Motor neuron (in vitro differentiated cells): ENCODE measurements around the gene NQO2. TPM values are rescaled to one million over a fixed set of nuclear protein-coding genes. Genes with fewer than 3 reads are reported as not detected.

ENCODE experiments used
- ATAC-seq, 8 experiments: fragments of 200-7000 bp; cut with Tn5 transposase; replicated peaks in 6 of 8; 2 replicates each; pipeline ENCODE4 v1.8.0; 2021; ENCODE audit warnings: mild to moderate bottlenecking in 8 of 8, moderate library complexity in 8 of 8
- H3K27ac ChIP-seq, 2 donors: fragments of 250-450 bp; sonication (Bioruptor Pico); 2 replicates each; pipeline ENCODE4 v1.9.0; 2021; ENCODE audit warnings: antibody characterized with exemption in 2 of 2, mild to moderate bottlenecking in 2 of 2, moderate library complexity in 1 of 2
- H3K4me1 ChIP-seq, 2 donors: fragments of 250-450 bp; sonication (Bioruptor Pico); replicated peaks in 1 of 2; 2 replicates each; pipeline ENCODE4 v1.6.1; 2021; ENCODE audit warnings: antibody characterized with exemption in 2 of 2, mild to moderate bottlenecking in 2 of 2, moderate library complexity in 1 of 2
- H3K4me3 ChIP-seq, 5 donors: fragments of 250-450 bp; sonication (Bioruptor Pico); 2 replicates each; pipeline ENCODE4 v1.9.0; 2021; ENCODE audit warnings: antibody characterized with exemption in 5 of 5, mild to moderate bottlenecking in 5 of 5, moderate library complexity in 4 of 5
- WGBS, 10 experiments: fragments of 450-650 bp; shearing (Covaris generic); methylation state at CpG; one replicate each; pipeline ENCODE4 v1.0.0; 2022; 5-methylcytosine and 5-hydroxymethylcytosine counted together
- in situ Hi-C, 9 experiments: fragments of 400-800 bp; cut with MboI; loops; one replicate each; pipeline ENCODE4 v1.15.0; 2021; ENCODE audit warnings: low sequenced_read_pairs in 9 of 9, low pct_unique_long_range_greater_than_20kb in 2 of 9; ENCODE audit not compliant: unreplicated experiment in 9 of 9
- total RNA-seq, 8 experiments: library from RNA; unstranded; fragments of 300-600 nt; gene quantifications; 2 replicates each; pipeline versions ENCODE4 v1.2.3 to v1.2.4, GENCODE V29; 2022

NQO2 gene
- total RNA-seq, 8 experiments from 2014 or later: 13.8 to 35.4 (median 21.6) TPM

DNA sequence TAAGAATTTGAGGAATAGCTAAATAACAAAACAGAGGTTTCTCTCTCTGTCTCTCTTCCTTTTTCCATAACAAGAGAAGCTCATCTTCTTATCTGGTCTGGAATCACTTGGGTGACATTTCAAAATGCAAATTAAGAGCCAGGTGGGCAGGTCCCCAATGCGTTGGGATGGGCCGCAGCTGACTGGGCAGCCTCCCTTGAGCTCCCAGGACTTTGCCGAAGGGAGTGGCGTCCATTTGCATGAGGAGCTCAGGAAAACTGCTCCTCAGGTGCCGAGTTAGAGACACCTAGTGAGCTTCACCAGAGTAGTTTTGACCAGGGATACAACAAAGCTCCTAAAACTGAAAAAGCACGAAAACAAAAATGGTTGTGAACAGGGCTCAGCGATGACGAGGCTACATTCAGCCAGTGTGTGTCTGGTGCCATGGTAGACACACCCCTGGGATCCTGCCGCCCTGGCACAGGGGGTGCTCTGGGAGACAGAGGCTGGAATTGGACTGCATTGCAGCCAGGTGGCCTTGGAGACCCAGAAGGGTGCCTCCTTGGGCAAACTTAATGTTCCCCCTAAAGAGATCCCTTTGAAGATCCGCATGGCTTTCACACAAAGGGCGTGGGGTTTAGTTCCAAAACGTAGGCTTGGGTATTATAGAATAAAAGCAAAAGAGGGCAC, 14.8 kb upstream of the NQO2 start:
- no peak overlapping the region for H3K4me3 ChIP-seq
- in situ Hi-C loops: loop anchor here in 1 of 9 experiments (25.0 kb wide), 1 partner anchor 252 kb away; the partner anchor contains the start of gene TUBB2B
- H3K4me1 ChIP-seq: peaks cover 6 to 11% of the 10 kb centered on the region in 2 donors
- no peak for ATAC-seq
- H3K27ac ChIP-seq: no peak overlapping the region
- 39 to 100% (median 65%) methylated on average over 1 to 11 of the region's 12 CpGs; no CpG with 5 or more reads in 1 of the 10 experiments for WGBS, 10 experiments

DNA sequence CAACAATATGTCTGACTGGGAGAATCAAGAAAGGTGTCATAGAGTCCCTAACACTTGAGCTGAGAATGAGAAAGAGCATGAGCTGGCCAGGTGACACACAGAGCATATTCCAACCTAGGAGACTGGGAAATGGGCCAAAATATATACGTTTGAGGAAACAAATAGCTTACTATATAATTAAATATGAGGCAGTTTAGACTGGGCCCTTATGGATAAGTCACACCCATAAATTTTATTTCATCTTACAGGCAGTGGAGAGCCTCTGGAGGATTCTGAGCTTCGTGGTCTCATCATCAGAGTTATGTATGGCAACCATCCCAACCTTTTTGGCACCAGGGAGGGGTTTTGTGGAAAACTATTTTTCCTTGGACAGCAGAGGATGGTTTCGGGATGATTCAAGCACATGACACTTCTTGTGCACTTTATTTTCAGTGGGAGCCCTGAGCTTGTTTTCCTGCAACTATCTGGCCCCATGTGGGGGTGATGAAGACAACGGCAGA, 12.9 kb upstream of the NQO2 start:
- in situ Hi-C loops: loop anchor here in 1 of 9 experiments (25.0 kb wide), 1 partner anchor 251 kb away; the partner anchor contains the start of gene TUBB2B
- peaks cover 21 to 28% of the 10 kb centered on the region in 2 donors for H3K4me1 ChIP-seq
- WGBS, 10 experiments: 0 to 100% (median 80%) methylated on average over 1 to 4 of the region's 4 CpGs; no CpG with 5 or more reads in 2 of the 10 experiments
- ATAC-seq: no peak
- no peak overlapping the region for H3K4me3 ChIP-seq
- no peak overlapping the region for H3K27ac ChIP-seq

DNA sequence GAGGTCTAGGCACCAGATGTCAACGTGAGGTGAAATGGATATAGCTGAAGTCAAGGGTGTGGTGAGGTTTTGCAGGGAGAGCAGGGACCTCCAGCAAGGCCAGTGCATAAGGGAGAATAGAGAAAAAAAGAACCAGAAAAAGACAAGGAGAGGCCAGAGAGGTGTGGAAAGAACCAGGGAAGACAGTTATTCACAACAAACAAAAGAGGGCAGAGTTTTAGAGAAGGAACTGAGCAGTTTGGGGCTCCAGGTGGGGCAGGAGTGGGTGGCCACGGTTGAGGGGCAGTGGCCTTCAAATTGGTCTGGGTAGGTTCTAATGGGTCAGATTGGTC, 11.6 kb upstream of the NQO2 start:
- peak in 2 of 8 experiments; percentile 1 for ATAC-seq
- Histone ChIP-seq H3K4me1 (peaks cover 22 to 28% of the 10 kb centered on the region in 2 donors), H3K27ac (peak overlapping the region; percentile 99), H3K4me3 (peak overlapping the region; percentile 49 to 84 (median 57))
- WGBS, 10 experiments: 0 to 60% (median 13%) methylated on average over 1 to 2 of the region's 2 CpGs; no CpG with 5 or more reads in 1 of the 10 experiments
- in situ Hi-C loops: loop anchor here in 1 of 9 experiments (25.0 kb wide), 1 partner anchor 249 kb away; the partner anchor contains the start of gene TUBB2B

DNA sequence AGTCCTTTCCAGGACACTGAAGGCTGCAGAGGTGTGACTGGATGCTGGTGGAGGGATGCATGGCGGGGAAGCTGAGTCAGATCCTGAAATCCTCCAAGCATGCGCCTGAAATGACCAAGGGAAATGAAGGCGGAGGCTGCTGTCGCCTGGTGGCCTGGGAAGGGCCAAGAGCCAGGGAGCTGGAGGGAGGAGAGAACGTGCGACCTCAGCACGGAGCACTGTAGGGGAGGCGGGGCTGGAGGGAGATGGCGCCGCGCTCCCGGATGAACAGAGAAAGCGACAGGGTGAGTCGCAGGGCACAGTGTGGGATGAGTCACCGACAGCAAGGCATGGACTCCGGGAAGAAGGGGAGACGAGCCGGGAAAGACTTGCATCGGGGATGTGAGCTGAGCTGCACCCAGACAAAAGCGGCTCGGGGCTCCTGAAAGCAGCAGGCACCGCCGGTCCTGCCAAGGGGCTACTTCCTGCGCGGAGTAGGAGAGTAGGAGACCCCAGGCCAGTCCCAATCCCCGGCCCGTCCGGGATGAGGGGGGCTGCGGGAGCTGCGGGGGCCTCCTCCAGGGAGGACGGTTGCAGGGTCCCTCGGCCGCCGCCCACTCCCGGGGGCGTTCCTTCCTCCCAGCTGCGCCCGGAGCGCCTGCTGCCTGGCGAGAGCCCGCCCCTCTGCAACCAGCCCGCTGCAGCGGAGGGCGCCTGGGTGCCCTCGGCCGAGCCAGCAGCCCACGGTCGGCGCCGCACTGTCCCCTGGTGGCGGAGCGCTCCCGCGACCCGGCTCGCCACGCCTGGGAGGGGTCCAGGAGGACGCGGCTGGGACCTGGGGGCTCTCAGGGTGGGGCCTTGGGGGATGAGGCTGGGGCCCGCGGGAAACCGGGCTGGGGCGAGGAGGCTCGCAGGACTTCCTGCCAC, 11.0 kb upstream of the NQO2 start:
- WGBS, 10 experiments: 0 to 30% (median 0%) methylated on average over 1 to 8 of the region's 64 CpGs; no CpG with 5 or more reads in 2 of the 10 experiments
- ATAC-seq: peak; percentile 63 to 85 (median 82)
- Histone ChIP-seq H3K4me3 (peak overlapping the region; percentile 49 to 84 (median 57)), H3K4me1 (peaks cover 22 to 28% of the 10 kb centered on the region in 2 donors), H3K27ac (peak overlapping the region; percentile 99)
- in situ Hi-C loops: loop anchor here in 1 of 9 experiments (25.0 kb wide), 1 partner anchor 249 kb away; the partner anchor contains the start of gene TUBB2B

DNA sequence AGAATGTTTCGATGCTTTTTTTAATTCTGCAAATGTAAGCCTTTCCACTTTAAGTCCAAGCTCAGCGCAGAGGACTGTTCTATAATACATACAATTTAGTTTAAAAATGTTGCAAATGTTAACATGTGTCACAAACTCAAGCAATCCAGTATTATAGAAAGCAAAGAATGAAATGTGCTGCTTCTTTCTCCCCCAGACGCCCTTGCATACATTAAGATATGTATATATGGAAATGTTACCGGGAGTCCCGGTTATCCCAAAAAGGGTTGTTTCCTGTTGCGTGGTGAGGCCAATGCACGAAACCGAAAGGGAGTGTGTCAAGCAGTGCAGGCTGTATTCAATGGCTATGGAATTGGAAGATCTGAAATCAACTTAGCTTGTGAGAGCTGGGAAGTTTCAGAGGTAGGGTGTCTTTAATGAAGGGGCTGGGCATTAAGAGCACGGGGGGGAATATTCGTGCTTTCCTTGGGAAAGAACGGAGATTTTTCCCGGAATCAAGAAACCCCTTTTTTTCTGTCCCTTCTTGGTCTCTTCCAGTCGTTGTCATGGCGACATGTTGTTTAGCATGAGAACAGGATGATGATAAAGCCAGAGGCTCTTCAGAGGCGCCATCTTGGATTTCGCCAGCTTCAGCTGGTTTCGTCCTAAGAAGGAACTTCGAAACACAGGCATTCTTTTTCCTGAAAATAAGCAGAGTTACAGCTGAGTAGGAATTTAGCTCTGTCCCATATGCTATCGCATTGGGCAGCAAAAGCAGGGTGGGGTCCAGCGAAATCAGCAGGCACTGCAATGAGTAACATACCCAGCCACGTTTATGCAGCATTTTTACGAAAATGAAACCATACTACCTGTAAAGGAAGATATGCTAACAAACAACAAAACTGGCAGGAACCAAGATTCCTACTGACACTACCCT, 10.1 kb upstream of the NQO2 start:
- ATAC-seq: peak; percentile 43 to 76 (median 61)
- WGBS, 10 experiments: 0 to 3% (median 0%) methylated on average over 4 to 21 of the region's 22 CpGs
- H3K4me3 ChIP-seq: peak overlapping the region; percentile 49 to 84 (median 57)
- in situ Hi-C loops: loop anchor here in 4 of 9 experiments (10.0 to 25.0 kb wide), 2 partner anchors 65 to 248 kb away; partner anchors contain the start of gene TUBB2B (in 1 of the 4)
- peaks cover 22 to 28% of the 10 kb centered on the region in 2 donors for H3K4me1 ChIP-seq
- H3K27ac ChIP-seq: peak overlapping the region; percentile 99

DNA sequence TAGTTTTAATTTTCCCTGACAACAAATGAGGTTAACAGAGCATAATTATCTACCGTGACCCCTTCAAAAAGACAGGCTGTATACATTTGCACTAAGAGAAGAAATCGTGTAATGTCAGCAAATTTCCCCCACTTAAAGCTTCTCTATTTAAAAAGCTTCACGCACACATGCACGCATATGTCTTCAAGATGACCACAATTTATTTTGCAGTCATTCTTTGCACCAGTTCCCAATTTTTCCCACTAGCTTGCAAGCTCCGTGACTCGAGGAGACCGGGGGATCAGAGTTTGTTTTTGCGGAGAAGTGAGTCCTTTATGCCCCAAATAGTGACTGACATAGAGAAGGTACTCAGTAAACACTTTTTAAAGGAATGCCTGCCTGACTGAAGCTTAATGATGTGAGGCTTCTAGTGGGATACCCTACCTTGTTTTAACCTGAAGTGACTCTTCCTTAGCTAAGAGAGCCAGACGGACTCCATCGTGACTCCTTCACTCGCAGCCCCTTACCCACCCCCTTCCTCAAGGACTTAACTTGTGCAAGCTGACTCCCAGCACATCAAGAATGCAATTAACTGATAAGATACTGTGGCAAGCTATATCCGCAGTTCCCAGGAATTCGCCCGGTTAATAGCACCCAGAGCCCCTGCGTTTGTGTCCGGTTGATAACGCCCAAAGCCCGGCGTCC, 9.3 kb upstream of the NQO2 start:
- H3K4me1 ChIP-seq: peaks cover 22 to 28% of the 10 kb centered on the region in 2 donors
- peak overlapping the region; percentile 99 for H3K27ac ChIP-seq
- WGBS, 10 experiments: 0 to 52% (median 40%) methylated on average over 1 to 19 of the region's 19 CpGs
- H3K4me3 ChIP-seq: peak overlapping the region; percentile 49 to 84 (median 57)
- in situ Hi-C loops: loop anchor here in 4 of 9 experiments (10.0 to 25.0 kb wide), 2 partner anchors 64 to 247 kb away; partner anchors contain the start of gene TUBB2B (in 1 of the 4)
- ATAC-seq: no peak

DNA sequence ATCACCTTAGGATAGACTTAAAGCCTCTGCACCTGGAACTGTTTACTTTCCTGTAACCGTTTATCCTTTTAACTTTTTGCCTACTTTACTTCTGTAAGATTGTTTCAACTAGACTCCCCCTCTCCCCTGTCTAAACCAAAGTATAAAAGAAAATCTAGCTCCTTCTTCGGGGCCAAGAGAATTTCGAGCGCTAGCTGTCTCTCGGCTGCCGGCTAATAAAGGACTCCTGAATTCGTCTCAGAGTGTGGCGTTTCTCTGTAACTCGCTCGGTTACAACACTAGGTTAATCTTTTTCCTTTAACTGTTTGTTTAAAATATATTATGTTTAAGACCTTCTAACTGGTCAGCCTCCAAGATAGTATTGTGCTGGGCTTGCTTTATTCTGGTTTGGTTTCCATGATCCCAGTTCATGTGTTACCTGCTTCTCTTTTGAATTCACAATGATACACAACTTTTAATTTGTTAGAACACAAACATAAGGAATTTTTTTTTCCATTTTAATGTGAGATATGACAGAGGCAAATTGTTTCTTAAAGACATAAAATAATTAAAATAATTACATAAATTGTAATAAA, 8.7 kb upstream of the NQO2 start:
- no peak for ATAC-seq
- H3K4me3 ChIP-seq: peak overlapping the region in 3 of 5 donors; percentile 49 to 57 (median 50)
- peak overlapping the region; percentile 99 for H3K27ac ChIP-seq
- in situ Hi-C loops: loop anchor here in 4 of 9 experiments (10.0 to 25.0 kb wide), 2 partner anchors 64 to 246 kb away; partner anchors contain the start of gene TUBB2B (in 1 of the 4)
- H3K4me1 ChIP-seq: peaks cover 22 to 25% of the 10 kb centered on the region in 2 donors
- WGBS, 10 experiments: 0 to 80% (median 49%) methylated on average over 3 to 10 of the region's 10 CpGs; no CpG with 5 or more reads in 2 of the 10 experiments

DNA sequence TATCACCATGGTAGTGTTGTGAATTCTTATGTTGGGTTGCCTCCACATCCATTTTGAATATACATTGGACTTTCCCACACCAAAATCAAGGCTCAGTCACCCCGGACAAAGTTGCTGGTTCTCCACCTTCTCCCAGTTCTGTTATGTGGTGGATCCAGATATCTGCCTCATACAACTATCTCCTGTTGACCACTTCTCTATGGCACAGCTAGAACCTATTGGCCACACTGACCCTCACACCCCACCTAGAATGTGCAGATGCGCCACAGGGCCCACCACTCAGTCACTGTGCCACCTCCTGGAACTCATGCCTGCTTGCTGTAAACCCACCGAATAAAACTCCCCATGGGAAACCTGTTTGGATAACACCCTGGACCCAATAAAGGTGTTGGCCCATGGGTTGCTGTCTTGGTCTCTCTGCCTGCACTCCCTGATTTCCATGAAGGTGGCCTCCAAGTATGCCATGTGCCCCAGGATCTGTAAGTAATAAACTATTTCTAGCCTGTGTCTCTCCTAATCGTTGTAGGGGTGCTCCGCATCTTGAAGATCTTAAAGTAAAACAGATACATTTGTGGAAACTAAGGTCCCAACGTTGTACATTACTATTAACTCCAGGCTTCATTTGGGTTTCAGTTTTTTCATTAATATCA, 7.2 kb upstream of the NQO2 start:
- ATAC-seq: no peak
- 40 to 97% (median 78%) methylated on average over 1 to 5 of the region's 6 CpGs for WGBS, 10 experiments
- Histone ChIP-seq H3K27ac (no peak overlapping the region), H3K4me3 (no peak overlapping the region), H3K4me1 (peaks cover 22 to 25% of the 10 kb centered on the region in 2 donors)
- in situ Hi-C loops: loop anchor here in 4 of 9 experiments (10.0 to 25.0 kb wide), 2 partner anchors 62 to 245 kb away; partner anchors contain the start of gene TUBB2B (in 1 of the 4)

DNA sequence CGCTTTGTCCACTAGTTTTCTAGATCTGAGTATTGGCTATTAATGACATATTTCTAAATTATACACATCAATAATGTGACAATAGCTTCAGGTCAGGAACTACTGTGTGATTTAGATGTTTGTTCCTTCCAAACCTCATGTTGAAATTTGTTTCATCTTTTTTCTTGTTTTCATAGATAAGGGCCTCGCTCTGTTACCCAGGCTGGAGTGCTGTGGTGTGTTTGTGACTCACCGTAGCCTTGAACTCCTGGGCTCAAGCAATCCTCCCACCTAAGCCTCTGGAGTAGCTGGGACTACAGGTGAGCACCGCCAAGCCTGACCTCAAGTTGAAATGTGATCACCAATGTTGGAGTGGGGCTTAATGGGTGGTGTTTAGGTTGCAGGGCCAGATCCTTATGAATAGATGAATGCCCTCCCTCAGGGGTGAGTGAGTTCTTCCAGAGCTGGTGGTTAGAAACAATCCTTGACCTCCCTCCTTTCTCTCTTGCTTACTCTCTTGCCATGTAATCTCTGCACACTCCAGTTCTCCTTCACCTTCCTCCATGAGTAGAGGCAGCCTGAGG, 5.9 kb upstream of the NQO2 start:
- ATAC-seq: no peak
- Histone ChIP-seq H3K4me3 (no peak overlapping the region), H3K27ac (no peak overlapping the region), H3K4me1 (peaks cover 17 to 20% of the 10 kb centered on the region in 2 donors)
- 90 to 100% (median 100%) methylated on average over 1 to 4 of the region's 4 CpGs; no CpG with 5 or more reads in 2 of the 10 experiments for WGBS, 10 experiments
- in situ Hi-C loops: loop anchor here in 4 of 9 experiments (10.0 to 25.0 kb wide), 2 partner anchors 61 to 243 kb away; partner anchors contain the start of gene TUBB2B (in 1 of the 4)
